ENCODE measurements around the gene NIF3L1. TPM values are rescaled to one million over a fixed set of nuclear protein-coding genes. Genes with fewer than 3 reads are reported as not detected.

Gene NIF3L1
- total and polyA plus RNA-seq, 2 of the 8 experiments (the other 6 are each of a cell fraction or from before 2014, with no cell fraction given) = 63.4 to 126 TPM

- peaks cover 5 to 21% (median 8%) of the 10 kb centered on the region in 4 experiments; a peak in 7 of 8 replicates for H3K36me3 ChIP-seq (ENCODE audit: control insufficient read depth in 2 of 4, insufficient read depth in 4 of 4, low read length in 3 of 4)
- no peaks in the 10 kb centered on the region for H3K23me2 ChIP-seq (ENCODE audit: low read depth, low read length)
- H2BK12ac ChIP-seq (ENCODE audit: low read depth, low read length) = no peak overlapping the region
- no peak overlapping the region for H3K56ac ChIP-seq (replicated peaks; ENCODE audit: insufficient read length, low read depth, low read length)
- H3K23ac ChIP-seq (ENCODE audit: insufficient read length) = no peak overlapping the region
- no peak overlapping the region for H2BK20ac ChIP-seq (ENCODE audit: low read length)
- H2AK5ac ChIP-seq (ENCODE audit: low read depth, low read length) = no peak overlapping the region
- H3K27me3 ChIP-seq (replicated peaks in 1 of 4; ENCODE audit: control insufficient read depth in 3 of 4, extremely low read depth in 1 of 4, insufficient read depth in 3 of 4, low read length in 3 of 4) = no peaks in the 10 kb centered on the region
- H3K4ac ChIP-seq (replicated peaks; ENCODE audit: insufficient read length, low read depth, low read length) = no peak overlapping the region
- no peak overlapping the region for H3K9ac ChIP-seq (replicated peaks in 1 of 4; ENCODE audit: extremely low read depth in 1 of 4, low read depth in 3 of 4, low read length in 3 of 4)
- H3K14ac ChIP-seq (ENCODE audit: insufficient read length) = no peak overlapping the region
- no peak overlapping the region for H4K91ac ChIP-seq (replicated peaks; ENCODE audit: insufficient read length, low read length)
- WGBS, 2 experiments (ENCODE audit: extremely low coverage in 1 of 2, insufficient coverage in 1 of 2, insufficient read length in 1 of 2, insufficient replicate concordance in 2 of 2, low coverage in 1 of 2, low lambda C conversion rate in 2 of 2, missing lambda C conversion rate in 1 of 2) = 58% methylated on average over 3 of the region's 4 CpGs; no CpG with 5 or more reads in 1 of the 2 experiments
- no peak for DNase-seq (ENCODE audit: low read depth in 1 of 2, low spot score in 2 of 2)
- H3K79me1 ChIP-seq (ENCODE audit: low read depth, low read length) = no peaks in the 10 kb centered on the region
- H3K27ac ChIP-seq (ENCODE audit: low read depth, low read length) = no peak overlapping the region
- no peak overlapping the region for H3K4me3 ChIP-seq (ENCODE audit: extremely low read depth in 1 of 4, insufficient read depth in 2 of 4, low read depth in 3 of 4, low read length in 4 of 4)
- H3K79me2 ChIP-seq (ENCODE audit: control insufficient read depth in 1 of 2, insufficient read depth in 2 of 2, low read length in 2 of 2) = no peaks in the 10 kb centered on the region
- ChIA-PET CTCF (ENCODE audit: partially characterized antibody) (interaction anchor here (0.9 kb wide), 1 partner anchor 10 kb away, joined by 4 read pairs; no protein-coding TSS in a partner anchor), POLR2A (ENCODE audit: partially characterized antibody) (interaction anchor here (0.6 to 2.7 kb wide), 6 partner anchors 10 to 29 kb away, joined by 3 to 14 read pairs (median 4); partner anchors contain the start of gene CLK1)
- H3K9me3 ChIP-seq (ENCODE audit: insufficient read depth in 2 of 2, low read depth in 1 of 2, low read length in 1 of 2) = no peaks in the 10 kb centered on the region
- no peak for FAIRE-seq
- no peak overlapping the region for H2BK120ac ChIP-seq (replicated peaks; ENCODE audit: low read depth, low read length)
- H4K8ac ChIP-seq (ENCODE audit: extremely low read depth, insufficient read depth, low read length) = no peak overlapping the region
- no peaks in the 10 kb centered on the region for H3K4me1 ChIP-seq (replicated peaks in 1 of 4; ENCODE audit: control insufficient read depth in 3 of 4, insufficient read depth in 4 of 4, low read length in 3 of 4)
- no peak overlapping the region for H2BK5ac ChIP-seq (ENCODE audit: low read depth, low read length)
- H3K18ac ChIP-seq (ENCODE audit: extremely low read depth, low read length) = no peak overlapping the region
- TF ChIP-seq SP4 (IDR thresholded peaks at IDR 0.05; ENCODE audit: low read length) (no peak), MAX (IDR thresholded peaks at IDR 0.05) (no peak)
- H4K5ac ChIP-seq (ENCODE audit: insufficient read length, low read depth, low read length) = no peak overlapping the region
- no peak overlapping the region for H2BK15ac ChIP-seq (ENCODE audit: low read length)
- peaks cover 0 to 2% of the 10 kb centered on the region in 2 experiments for H4K20me1 ChIP-seq (replicated peaks in 1 of 2; ENCODE audit: control insufficient read depth in 1 of 2, insufficient read depth in 2 of 2, low read length in 2 of 2)
- H3K4me2 ChIP-seq (ENCODE audit: insufficient read depth in 1 of 2, low read depth in 2 of 2, low read length in 2 of 2) = no peak overlapping the region
- no peak overlapping the region for H2AFZ ChIP-seq (ENCODE audit: low read length)
Observed at GRCh38 chr2:200847939-200848338, 41.2 kb upstream of the NIF3L1 start.
